Heart left ventricle (tissue), 13 donors: ENCODE measurements around the gene CAPN11.

Experiments
- POLR2A ChIP-seq, 2 donors: fragments of 450-650 bp; IDR thresholded peaks; one replicate each; pipeline ENCODE4 v1.6.1; 2017; ENCODE audit warnings: antibody characterized with exemption in 2 of 2, mild to moderate bottlenecking in 2 of 2, moderate library complexity in 2 of 2
- TF ChIP-seq, protein P1 (sequence below), 12 donors: fragments of 200-600 bp; sonication (generic) in 4 of 12; IDR thresholded peaks; one replicate each; pipeline versions ENCODE4 v1.5.0 to v1.8.0; 2018 to 2022; ENCODE audit warnings: antibody characterized with exemption in 12 of 12, mild to moderate bottlenecking in 5 of 12
- donor health status: ischemic (EF 13 %, LVEDD 7.1; RV severe dilation, severe dysfunction).
- donor health status: DM: no; HTN: yes; CAD: no.
- donor health status: DM: no; HTN: no; CAD: no.
- donor health status: ischemic (EF 25% LVEDD 6.9; RV normal size, moderate dysfunction).
- donor health status: ischemic (EF 25% LVEDD 5.7; RV mildly dilated, moderate dysfunction).
- donor health status: ischemic (EF 35%, LVEDD 5.7; RV mildly dilated, moderate dysfunction).
- donor health status: nonischemic (EF 11% LVEDD 7.7; RV severe dilation, severe dysfunction).
- donor health status: DM: yes; HTN: yes; CAD: no.
- donor health status: PGD.
- donor health status: ischemic (EF 29% LVEDD 5.4; RV normal size, mild dysfunction).
- donor health status: nonischemic (EF 23%, LVEDD 6.1; RV moderate dilation, normal function).

DNA sequence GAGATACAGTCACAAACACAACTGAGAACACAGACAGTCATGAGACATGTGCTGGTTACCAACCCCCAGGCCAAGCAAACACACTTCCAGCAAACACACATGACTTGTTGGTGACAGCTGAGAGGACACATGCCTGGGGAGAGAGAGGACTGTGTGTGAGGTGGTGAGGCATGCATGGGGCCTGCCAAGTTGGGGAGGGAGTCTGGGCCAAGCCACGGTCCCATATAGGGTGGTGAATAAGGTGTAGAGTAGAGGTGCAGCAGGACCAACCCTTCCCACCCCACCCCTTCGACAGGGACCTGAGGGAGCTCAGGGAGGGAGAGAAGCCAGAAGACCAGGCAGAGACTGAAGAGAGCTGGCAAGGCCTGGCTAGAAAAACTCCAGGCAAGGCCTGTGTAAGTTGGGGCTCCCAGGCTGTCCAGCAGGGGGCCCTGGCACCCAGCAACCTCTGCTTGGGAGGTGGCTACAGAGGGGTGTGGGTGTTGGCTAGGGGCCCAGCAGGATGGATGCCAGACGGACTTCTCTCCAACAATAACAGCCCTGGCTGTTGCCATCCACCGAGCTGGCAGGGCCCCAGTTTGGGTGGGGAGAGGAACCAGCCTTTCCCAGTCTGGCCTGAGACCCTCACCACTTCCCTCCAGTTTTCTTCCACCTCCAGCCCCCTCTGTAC lies 62.8 kb downstream of the CAPN11 start:
- peak in 1 of 2 donors; percentile 15 for TF ChIP-seq POLR2A (IDR thresholded peaks at IDR 0.05)
- TF ChIP-seq, protein P1, sequence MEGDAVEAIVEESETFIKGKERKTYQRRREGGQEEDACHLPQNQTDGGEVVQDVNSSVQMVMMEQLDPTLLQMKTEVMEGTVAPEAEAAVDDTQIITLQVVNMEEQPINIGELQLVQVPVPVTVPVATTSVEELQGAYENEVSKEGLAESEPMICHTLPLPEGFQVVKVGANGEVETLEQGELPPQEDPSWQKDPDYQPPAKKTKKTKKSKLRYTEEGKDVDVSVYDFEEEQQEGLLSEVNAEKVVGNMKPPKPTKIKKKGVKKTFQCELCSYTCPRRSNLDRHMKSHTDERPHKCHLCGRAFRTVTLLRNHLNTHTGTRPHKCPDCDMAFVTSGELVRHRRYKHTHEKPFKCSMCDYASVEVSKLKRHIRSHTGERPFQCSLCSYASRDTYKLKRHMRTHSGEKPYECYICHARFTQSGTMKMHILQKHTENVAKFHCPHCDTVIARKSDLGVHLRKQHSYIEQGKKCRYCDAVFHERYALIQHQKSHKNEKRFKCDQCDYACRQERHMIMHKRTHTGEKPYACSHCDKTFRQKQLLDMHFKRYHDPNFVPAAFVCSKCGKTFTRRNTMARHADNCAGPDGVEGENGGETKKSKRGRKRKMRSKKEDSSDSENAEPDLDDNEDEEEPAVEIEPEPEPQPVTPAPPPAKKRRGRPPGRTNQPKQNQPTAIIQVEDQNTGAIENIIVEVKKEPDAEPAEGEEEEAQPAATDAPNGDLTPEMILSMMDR (IDR thresholded peaks at IDR 0.05), result peak; percentile 71 to 95 (median 82)
